DND-41 (cell line): ENCODE results near the gene ARHGAP31.

Source experiments
- ATAC-seq: fragments of 200-7000 bp; cut with Tn5 transposase; 3 replicates; pipeline ENCODE4 v1.9.1; 2021; ENCODE audit warnings: low read depth; ENCODE audit not compliant: insufficient read depth
- DNase-seq: peaks from one replicate; pipeline ENCODE4 v3.0.0-alpha.2; 2020
- H2AFZ ChIP-seq: 2 replicates; pipeline ENCODE4 v1.6.0; 2012; ENCODE audit warnings: low read depth, low read length
- H3K27ac ChIP-seq: 2 replicates; pipeline ENCODE4 v1.5.1; 2012; ENCODE audit warnings: low read length, inconsistent platforms
- H3K27me3 ChIP-seq: fragments of 200-600 bp; sonication (generic); 2 replicates; pipeline ENCODE4 v1.6.0; 2012; ENCODE audit warnings: low read length, mild to moderate bottlenecking, inconsistent platforms; ENCODE audit not compliant: insufficient read depth, poor library complexity
- H3K36me3 ChIP-seq: 2 replicates; pipeline ENCODE4 v1.5.1; 2012; ENCODE audit warnings: low read length, inconsistent platforms; ENCODE audit not compliant: insufficient read depth
- H3K4me1 ChIP-seq: 2 replicates; pipeline ENCODE4 v1.5.1; 2012; ENCODE audit warnings: mild to moderate bottlenecking, low read length; ENCODE audit not compliant: insufficient read depth
- H3K4me2 ChIP-seq: 2 replicates; pipeline ENCODE4 v1.6.0; 2012; ENCODE audit warnings: mild to moderate bottlenecking, moderate library complexity, low read length, inconsistent platforms; ENCODE audit not compliant: insufficient read depth
- H3K4me3 ChIP-seq, 2 experiments: fragments of 200-600 bp in 1 of 2; shearing (Covaris generic) in 1 of 2; 2 replicates each; pipeline ENCODE4 v1.5.1; 2012 to 2016; ENCODE audit warnings: inconsistent platforms in 2 of 2, low read length in 2 of 2, mild to moderate bottlenecking in 2 of 2, low read depth in 1 of 2, moderate library complexity in 1 of 2
- H3K79me2 ChIP-seq: 2 replicates; pipeline ENCODE4 v1.6.0; 2012; ENCODE audit warnings: low read length, inconsistent platforms; ENCODE audit not compliant: insufficient read depth
- H3K9ac ChIP-seq: 2 replicates; pipeline ENCODE4 v1.6.0; 2012; ENCODE audit warnings: low read depth, mild to moderate bottlenecking, inconsistent platforms, low read length, moderate library complexity
- H3K9me3 ChIP-seq: 2 replicates; pipeline ENCODE4 v1.5.1; 2012; ENCODE audit warnings: low read length, moderate library complexity, mild to moderate bottlenecking, inconsistent platforms; ENCODE audit not compliant: insufficient read depth, severe bottlenecking
- H4K20me1 ChIP-seq: 2 replicates; pipeline ENCODE4 v1.6.0; 2012; ENCODE audit warnings: low read length; ENCODE audit not compliant: insufficient read depth
- EZH2 ChIP-seq: IDR thresholded peaks from 3 replicates; pipeline ENCODE4 v1.6.1; 2012; ENCODE audit warnings: borderline replicate concordance, low read depth, mild to moderate bottlenecking, moderate library complexity, low read length, inconsistent platforms; ENCODE audit not compliant: severe bottlenecking
- TF ChIP-seq, protein P1 (sequence below): IDR thresholded peaks from 2 replicates; pipeline ENCODE4 v1.5.1; 2012; ENCODE audit warnings: borderline replicate concordance, low read length, moderate library complexity, mild to moderate bottlenecking; ENCODE audit not compliant: poor library complexity, severe bottlenecking; ENCODE audit errors: extremely low read depth

The ARHGAP31 gene

DNA sequence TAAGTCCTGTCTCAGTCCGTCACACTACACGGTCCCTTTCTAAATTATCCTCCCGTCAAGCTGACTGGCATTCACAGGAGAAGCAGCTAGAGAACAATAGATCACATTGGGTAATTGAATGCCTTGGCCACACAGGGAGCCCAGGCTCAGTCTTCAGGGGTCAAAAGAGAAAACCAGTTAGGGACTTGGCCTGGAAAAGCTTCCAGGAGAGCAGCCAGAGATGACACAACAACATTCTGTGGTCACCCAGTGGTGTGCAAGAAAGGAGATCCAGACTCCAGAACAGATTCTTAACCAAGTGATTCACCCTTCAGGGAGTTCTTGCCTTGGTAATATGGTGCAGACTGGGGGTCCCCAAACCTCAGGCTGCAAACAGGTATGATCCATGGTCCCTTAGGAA is 15.9 kb downstream of the ARHGAP31 start:
- ATAC-seq, result no peak
- Histone ChIP-seq H3K27ac (no peak overlapping the region), H2AFZ (no peak overlapping the region), H3K79me2 (no peaks in the 10 kb centered on the region), H3K9me3 (no peaks in the 10 kb centered on the region), H3K4me2 (no peak overlapping the region), H3K4me3 (no peak overlapping the region), H4K20me1 (no peaks in the 10 kb centered on the region), H3K27me3 (peaks cover 5% of the 10 kb centered on the region), H3K9ac (no peak overlapping the region), H3K4me1 (no peaks in the 10 kb centered on the region), H3K36me3 (no peaks in the 10 kb centered on the region)
- TF ChIP-seq EZH2, result no peak
- TF ChIP-seq, protein P1, sequence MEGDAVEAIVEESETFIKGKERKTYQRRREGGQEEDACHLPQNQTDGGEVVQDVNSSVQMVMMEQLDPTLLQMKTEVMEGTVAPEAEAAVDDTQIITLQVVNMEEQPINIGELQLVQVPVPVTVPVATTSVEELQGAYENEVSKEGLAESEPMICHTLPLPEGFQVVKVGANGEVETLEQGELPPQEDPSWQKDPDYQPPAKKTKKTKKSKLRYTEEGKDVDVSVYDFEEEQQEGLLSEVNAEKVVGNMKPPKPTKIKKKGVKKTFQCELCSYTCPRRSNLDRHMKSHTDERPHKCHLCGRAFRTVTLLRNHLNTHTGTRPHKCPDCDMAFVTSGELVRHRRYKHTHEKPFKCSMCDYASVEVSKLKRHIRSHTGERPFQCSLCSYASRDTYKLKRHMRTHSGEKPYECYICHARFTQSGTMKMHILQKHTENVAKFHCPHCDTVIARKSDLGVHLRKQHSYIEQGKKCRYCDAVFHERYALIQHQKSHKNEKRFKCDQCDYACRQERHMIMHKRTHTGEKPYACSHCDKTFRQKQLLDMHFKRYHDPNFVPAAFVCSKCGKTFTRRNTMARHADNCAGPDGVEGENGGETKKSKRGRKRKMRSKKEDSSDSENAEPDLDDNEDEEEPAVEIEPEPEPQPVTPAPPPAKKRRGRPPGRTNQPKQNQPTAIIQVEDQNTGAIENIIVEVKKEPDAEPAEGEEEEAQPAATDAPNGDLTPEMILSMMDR, result no peak
- DNase-seq, result no peak

DNA sequence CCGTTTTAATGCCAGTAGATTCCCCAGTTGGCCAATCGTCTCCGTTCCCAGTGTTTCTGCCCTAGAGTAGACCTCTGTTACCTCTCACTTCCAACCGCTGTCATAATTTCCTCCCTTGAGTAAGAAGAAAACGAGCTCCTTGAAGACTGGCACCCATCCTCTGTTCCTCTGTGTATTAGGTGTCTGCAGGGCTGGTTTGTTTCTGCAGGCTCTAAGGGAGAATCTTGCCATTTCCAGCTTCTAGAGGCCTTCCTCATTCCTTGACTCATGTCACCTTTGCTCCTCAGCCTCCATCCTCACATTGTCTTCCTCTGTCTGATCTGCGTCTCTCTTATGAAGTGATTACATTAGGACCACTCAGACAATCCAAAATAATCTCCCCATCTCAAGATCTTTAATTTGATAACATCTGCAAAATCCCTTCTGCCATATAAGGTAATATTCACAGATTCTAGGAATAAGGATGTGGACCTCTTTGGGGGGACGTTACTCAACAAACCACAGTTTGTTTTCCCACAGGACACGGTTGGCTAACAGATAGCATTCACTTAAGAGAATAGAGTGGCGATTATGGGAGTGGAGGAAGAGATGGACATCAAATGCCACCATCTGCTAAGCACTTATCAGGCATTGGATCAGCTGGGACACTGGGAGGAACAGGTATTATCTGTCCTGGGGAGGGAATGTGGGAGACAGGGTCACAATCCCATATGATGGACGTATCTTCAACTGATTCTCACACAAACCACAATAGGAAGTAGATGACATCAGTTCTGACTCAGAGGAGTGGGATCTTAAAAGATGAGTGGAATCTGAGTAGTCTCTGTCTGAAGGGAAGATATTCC is 17.1 kb downstream of the ARHGAP31 start:
- TF ChIP-seq, protein P1, result no peak
- no peak for TF ChIP-seq EZH2
- Histone ChIP-seq H3K27me3 (peaks cover 5% of the 10 kb centered on the region), H3K27ac (no peak overlapping the region), H3K4me2 (no peak overlapping the region), H4K20me1 (no peaks in the 10 kb centered on the region), H3K9ac (no peak overlapping the region), H3K79me2 (no peaks in the 10 kb centered on the region), H3K4me3 (no peak overlapping the region), H3K36me3 (no peaks in the 10 kb centered on the region), H2AFZ (no peak overlapping the region), H3K9me3 (no peaks in the 10 kb centered on the region), H3K4me1 (no peaks in the 10 kb centered on the region)
- DNase-seq, result no peak
- ATAC-seq, result no peak; the same call in 2 of the 3 replicates

DNA sequence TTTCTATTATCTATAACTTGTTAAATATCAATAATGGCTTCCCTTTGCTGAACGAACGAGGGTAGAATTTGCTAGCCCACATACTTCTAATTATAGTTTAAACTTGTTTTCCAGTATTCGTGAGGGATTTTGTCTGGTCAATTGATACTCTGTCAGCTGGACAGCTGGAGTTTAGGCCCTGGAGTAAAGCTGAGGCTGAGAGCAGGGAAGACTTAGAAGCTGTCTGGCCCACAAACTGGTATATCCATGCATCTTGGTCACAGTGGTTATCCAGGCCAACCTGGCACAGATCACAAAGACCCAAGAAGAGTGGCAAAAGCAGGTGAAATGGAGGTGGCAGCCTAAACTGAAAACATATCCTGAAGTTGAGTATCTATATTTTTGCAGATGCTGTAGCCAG is 19.3 kb downstream of the ARHGAP31 start:
- Histone ChIP-seq H2AFZ (no peak overlapping the region), H3K9me3 (no peaks in the 10 kb centered on the region), H3K27me3 (peaks cover 5% of the 10 kb centered on the region), H3K9ac (no peak overlapping the region), H3K4me3 (no peak overlapping the region), H3K4me2 (no peak overlapping the region), H3K79me2 (no peaks in the 10 kb centered on the region), H4K20me1 (no peaks in the 10 kb centered on the region), H3K36me3 (no peaks in the 10 kb centered on the region), H3K4me1 (no peaks in the 10 kb centered on the region), H3K27ac (no peak overlapping the region)
- TF ChIP-seq EZH2, result no peak
- TF ChIP-seq, protein P1, result no peak
- DNase-seq, result no peak
- ATAC-seq, result no peak
